ENCODE data around the gene AKAP13.

DNA sequence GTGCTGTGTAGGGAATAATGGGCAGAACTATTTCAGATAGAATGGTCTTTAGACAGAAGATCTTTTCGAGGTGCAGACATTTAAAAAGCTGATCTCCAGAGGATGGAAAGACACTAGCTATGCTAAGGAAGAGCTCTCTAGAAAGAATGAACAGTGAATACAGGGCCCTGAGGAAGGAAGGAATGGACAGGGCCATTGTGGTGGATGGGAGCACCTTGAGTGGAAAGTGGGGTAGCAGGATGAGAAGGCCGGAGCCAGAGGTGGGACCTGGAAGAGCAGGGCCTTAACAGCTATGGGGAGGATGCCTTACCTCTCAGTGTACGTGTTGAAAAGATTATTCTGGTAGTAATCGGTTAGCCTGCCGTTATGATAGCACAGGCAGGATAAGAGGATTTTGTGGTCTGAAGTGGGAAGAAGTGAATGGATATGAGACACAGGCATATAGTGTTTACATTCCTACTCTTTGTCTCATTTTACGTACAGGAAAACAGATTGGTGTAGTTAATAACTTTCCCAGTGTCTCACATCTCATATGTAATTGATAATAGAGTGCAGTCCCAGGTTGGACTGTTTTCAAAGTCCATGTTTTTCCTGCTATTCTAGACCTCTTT lies 241.9 kb downstream of the AKAP13 start:
- TF ChIP-seq, protein P1, sequence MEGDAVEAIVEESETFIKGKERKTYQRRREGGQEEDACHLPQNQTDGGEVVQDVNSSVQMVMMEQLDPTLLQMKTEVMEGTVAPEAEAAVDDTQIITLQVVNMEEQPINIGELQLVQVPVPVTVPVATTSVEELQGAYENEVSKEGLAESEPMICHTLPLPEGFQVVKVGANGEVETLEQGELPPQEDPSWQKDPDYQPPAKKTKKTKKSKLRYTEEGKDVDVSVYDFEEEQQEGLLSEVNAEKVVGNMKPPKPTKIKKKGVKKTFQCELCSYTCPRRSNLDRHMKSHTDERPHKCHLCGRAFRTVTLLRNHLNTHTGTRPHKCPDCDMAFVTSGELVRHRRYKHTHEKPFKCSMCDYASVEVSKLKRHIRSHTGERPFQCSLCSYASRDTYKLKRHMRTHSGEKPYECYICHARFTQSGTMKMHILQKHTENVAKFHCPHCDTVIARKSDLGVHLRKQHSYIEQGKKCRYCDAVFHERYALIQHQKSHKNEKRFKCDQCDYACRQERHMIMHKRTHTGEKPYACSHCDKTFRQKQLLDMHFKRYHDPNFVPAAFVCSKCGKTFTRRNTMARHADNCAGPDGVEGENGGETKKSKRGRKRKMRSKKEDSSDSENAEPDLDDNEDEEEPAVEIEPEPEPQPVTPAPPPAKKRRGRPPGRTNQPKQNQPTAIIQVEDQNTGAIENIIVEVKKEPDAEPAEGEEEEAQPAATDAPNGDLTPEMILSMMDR (IDR thresholded peaks at IDR 0.05): no peak
- TF ChIP-seq POLR2A (IDR thresholded peaks at IDR 0.05): no peak
